HuH-7.5 (cell line): ENCODE results near the gene TNPO2.
"Not testable (repeated sequence)": the region's sequence is repeated elsewhere in the genome, so short reads cannot be mapped to it uniquely, and the experiment has no call there.

ENCODE experiments used
- DNase-seq: peaks from one replicate; pipeline ENCODE4 v3.0.0; 2011; ENCODE audit warnings: low spot score

Gene TNPO2

GRCh38 chr19:12705654-12706331, 17.9 kb downstream of the TNPO2 start:
- DNase-seq = no peak

DNA sequence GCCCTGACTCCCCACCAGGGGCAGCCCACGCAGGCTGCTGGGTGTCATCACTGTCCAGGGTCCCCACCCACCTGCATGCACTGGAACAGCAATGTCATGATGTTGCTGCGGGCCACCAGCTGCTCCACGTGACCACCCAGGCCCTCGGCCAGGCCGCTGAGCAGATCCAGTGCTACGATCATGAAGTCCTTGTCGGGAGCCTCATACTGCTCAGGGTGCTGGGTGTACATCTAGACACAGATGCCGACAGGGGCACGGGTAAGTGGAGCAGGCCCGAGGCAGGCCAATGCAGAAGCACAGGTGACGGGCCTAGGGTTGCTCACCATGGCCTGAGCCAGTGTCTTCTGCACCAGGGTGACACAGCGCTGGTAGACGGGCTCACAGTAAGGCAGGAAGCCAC, 18.6 kb downstream of the TNPO2 start:
- no peak for DNase-seq

DNA sequence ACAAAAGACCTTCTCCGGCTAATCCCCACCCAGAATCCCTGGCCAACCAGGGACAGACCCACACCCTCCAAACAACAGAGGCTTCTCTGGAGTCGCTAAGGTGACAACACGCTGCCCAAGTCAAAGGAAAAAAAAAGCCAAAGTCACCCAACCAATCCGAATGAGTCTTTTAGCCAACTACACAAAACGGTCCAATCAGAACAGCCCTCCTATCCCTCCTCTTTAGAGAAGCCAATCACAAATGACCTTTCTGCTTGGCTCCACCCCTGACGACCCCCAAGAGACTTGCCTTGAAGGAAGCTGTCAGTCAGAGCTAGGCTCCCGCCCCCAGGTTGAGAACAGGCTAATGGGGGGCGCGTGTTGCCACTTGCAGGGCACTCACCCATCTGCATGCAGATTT, 20.7 kb downstream of the TNPO2 start:
- DNase-seq = peak; percentile 47

- DNase-seq = no peak
Measured at GRCh38 chr19:12701596-12702282, 22.0 kb downstream of the TNPO2 start.

DNA sequence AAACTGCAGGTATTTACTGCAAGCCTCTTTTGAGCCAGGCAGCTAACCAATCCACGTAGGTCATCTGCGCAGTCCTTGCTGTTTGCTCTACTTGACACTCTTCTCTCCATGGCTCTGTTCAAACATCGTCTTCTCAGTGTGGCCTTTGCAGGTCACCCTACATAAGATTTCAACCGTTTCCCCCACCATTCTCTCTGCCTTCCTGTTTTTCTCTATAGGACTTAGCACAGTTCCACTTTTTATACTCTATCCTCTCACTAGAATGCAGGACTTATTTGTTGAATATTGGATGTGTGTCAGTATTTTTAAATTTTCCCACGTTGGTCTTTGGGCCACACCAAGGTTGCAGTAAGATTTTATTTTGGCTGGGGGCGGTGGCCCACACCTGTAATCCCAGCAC, 25.6 kb downstream of the TNPO2 start:
- DNase-seq = no peak

DNA sequence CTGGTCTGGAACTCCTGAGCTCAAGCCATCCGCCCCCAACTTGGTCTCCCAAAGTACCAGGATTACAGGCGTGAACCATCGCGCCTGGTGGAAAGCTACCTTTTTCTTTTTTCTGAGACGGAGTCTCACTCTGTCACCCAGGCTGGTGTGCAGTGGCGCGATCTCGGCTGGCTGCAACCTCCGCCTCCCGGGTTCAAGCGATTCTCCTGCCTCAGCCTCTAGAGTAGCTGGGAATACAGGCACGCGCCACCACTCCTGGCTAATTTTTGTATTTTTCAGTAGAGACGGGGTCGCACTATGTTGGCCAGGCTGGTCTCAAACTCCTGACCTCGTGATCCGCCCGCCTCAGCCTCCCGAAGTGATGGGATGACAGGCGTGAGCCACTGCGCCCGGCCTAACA, 26.3 kb downstream of the TNPO2 start:
- not testable (repeated sequence) for DNase-seq

- DNase-seq = peak; percentile 98
Measured at GRCh38 chr19:12696366-12697335, 27.1 kb downstream of the TNPO2 start, which contains the start of gene FBXW9. Gene FBXW9 (minus strand): TSS chr19:12696631. CDS start chr19:12696581, 50 bp downstream.

- DNase-seq = peak; percentile 45
Measured at GRCh38 chr19:12695997-12696365, 27.8 kb downstream of the TNPO2 start.

DNA sequence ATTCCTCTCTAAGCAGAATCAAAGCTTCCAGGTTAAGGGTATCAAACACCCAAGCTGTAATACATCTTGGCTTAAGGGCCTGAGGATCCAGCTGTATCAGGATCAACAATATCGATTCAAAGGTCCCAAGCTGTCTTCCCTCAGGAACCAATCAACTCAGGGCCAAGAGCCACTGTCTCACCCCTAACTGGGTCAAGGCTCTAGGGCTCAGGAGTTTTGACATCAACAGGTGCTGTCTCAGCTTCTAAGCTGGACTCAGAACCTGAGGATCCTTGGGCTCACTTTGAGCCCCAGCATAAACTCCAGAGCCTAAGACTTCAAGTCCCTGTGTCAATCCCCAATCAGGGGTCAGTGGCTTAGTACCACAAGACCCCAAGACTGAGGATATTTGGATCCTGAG, 28.2 kb downstream of the TNPO2 start:
- no peak for DNase-seq

- no peak for DNase-seq
Measured at GRCh38 chr19:12695096-12695495, 28.6 kb downstream of the TNPO2 start.

- no peak for DNase-seq
Measured at GRCh38 chr19:12694641-12695040, 29.1 kb downstream of the TNPO2 start.

- DNase-seq = no peak
Measured at GRCh38 chr19:12692960-12693359, 30.8 kb downstream of the TNPO2 start.

GRCh38 chr19:12689581-12690216, 34.0 kb downstream of the TNPO2 start:
- no peak for DNase-seq

GRCh38 chr19:12689012-12689411, 34.7 kb downstream of the TNPO2 start:
- DNase-seq = no peak

DNA sequence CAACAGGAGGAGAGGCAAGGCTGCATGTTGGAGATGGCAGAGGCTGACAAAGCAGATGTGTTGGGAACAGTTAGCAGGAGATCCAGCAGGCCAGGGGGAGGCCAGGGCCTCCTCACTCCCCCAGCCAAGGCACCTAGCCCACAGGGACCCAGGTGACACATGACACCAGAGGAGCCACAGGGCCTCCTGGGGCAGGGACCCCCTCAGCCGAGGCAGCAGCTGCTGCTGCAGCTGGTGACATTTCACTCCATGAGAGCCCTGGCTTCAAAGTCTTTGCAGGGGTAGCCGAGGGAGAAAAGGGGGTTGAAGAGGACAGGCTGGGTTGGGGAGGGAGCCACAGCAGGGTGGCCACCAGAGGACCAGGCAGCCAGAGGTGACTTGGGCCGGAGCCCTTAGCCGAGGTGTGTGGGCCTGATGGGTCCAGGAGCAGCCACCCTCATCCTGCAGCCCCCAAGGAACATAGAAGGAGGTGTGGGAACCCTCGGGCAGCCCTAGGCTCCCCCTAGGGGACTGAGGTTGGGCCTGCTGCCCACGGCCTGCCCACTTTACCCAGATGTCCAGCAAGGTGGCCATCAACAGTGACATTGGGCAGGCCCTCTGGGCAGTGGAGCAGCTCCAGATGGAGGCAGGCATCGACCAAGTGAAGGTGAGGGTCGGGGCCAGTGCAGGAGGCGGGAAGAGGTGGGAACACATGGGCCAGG, 36.1 kb downstream of the TNPO2 start, which contains the start of gene GNG14:
TSS of gene GNG14 (plus strand) at position 503 of the 701 bp plus-strand sequence. CDS start at position 554, 51 bp downstream.
- DNase-seq = no peak

- no peak for DNase-seq
Measured at GRCh38 chr19:12685831-12686230, 37.9 kb downstream of the TNPO2 start.

GRCh38 chr19:12681074-12681987, 42.4 kb downstream of the TNPO2 start, which contains the start of gene DHPS:
Gene DHPS (minus strand): TSS chr19:12681880. CDS start chr19:12681766, 114 bp downstream.
- DNase-seq = peak; percentile 95

DNA sequence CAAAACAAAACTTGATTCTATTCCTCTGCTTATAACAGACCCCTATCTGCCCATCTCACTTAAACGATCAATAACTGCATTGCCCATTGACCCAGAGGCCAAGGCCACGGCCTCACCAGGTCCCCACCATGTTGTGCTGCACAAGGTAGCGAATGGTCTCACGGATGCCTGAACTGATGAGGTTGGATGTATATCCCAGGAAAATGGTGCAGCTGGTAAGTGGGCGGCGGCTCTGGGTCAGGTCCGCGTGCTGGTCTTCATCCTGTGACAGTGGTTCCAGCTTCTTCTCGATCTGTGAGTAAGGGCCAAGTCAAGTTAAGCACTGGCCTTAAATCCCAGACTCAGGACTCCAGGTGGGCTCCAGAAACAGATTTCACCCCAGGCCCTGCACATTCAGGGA, 43.7 kb downstream of the TNPO2 start:
- DNase-seq = no peak

DNA sequence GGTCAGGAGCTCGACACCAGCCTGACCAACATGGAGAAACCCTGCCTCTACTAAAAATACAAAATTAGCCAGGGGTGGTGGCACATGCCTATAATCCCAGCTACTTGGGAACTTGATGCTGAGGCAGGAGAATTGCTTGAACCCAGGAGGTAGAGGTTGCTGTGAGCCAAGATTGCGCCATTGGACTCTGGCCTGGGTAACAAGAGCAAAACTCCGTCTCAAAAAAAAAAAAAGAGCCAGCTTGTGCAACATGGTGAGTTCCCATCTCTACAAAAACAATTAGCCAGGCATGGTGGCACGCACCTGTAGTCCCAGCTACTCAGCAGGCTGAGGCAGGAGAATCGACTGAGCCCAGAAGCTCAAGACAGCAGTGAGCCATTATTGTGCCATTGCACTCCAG, 45.7 kb downstream of the TNPO2 start:
- not testable (repeated sequence) for DNase-seq

DNA sequence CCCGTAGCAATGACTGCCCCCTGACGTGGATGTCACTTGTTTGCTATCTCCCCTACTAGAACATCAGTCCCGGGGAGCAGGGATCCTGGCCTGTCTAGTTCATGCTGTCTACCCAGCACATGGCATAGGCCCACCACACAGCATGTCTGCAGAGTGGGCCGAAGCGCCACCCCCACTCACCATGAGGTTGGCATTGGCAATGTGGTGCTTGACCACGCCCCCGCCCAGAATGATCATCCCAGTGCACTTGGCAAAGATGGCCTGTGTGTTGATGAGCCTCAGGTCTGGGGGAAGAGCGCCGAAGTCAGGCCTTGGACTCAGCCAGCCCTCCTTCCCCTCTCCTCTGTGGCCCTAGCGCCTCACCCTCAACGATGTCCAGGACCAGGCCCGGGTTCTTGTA, 46.8 kb downstream of the TNPO2 start:
- no peak for DNase-seq
